Activated T-cell treated with anti-CD3 and anti-CD28 coated beads, Interleukin-2, amount 50 U/mL, for 72 hours (primary cell): ENCODE data around the gene ARL16. TPM values are rescaled to one million over a fixed set of nuclear protein-coding genes. Genes with fewer than 3 reads are reported as not detected.

Experiments
- ATAC-seq, 2 donors: fragments of 150-1000 bp; cut with Tn5 transposase; replicated peaks in 1 of 2; 2 replicates each; pipeline ENCODE4 v1.10.0; 2021; ENCODE audit warnings: moderate library complexity in 2 of 2, mild to moderate bottlenecking in 1 of 2
- DNase-seq, 2 donors: peaks; one replicate each; pipeline ENCODE4 v3.0.0; 2021 to 2022; ENCODE audit warnings: mixed read lengths in 1 of 2
- H3K27ac Mint-ChIP-seq: one replicate; pipeline ENCODE4 v1.8.0; 2022; ENCODE audit warnings: mild to moderate bottlenecking, moderate library complexity, mixed read lengths
- H3K27me3 Mint-ChIP-seq: one replicate; pipeline ENCODE4 v1.8.0; 2022; ENCODE audit warnings: low read depth, mixed read lengths
- H3K36me3 Mint-ChIP-seq, 2 donors: one replicate each; pipeline ENCODE4 v1.8.0; 2022; ENCODE audit warnings: mixed read lengths in 2 of 2, mild to moderate bottlenecking in 1 of 2; ENCODE audit not compliant: insufficient read depth in 2 of 2
- H3K4me1 Mint-ChIP-seq: one replicate; pipeline ENCODE4 v1.8.0; 2022; ENCODE audit warnings: low read depth, mixed read lengths
- H3K4me3 Mint-ChIP-seq, 2 donors: one replicate each; pipeline ENCODE4 v1.8.0; 2022; ENCODE audit warnings: mild to moderate bottlenecking in 2 of 2, mixed read lengths in 2 of 2, moderate library complexity in 2 of 2
- H3K9me3 Mint-ChIP-seq, 2 donors: one replicate each; pipeline ENCODE4 v1.8.0; 2022; ENCODE audit warnings: mixed read lengths in 2 of 2
- total RNA-seq, 2 donors: library from RNA; stranded (reverse); gene quantifications; one replicate each; pipeline ENCODE4 v1.2.3, GENCODE V29; 2022

The ARL16 gene
- total RNA-seq, 2 donors from 2014 or later: 33.0 to 45.3 TPM

- ATAC-seq: no peak
- no peaks in the 10 kb centered on the region for H3K9me3 Mint-ChIP-seq
- H3K36me3 Mint-ChIP-seq: peaks cover 0 to 1% of the 10 kb centered on the region in 2 donors
- no peak overlapping the region for H3K27ac Mint-ChIP-seq
- no peak for DNase-seq
- no peaks in the 10 kb centered on the region for H3K27me3 Mint-ChIP-seq
- H3K4me3 Mint-ChIP-seq: no peak overlapping the region
- peaks cover 20% of the 10 kb centered on the region for H3K4me1 Mint-ChIP-seq
These were observed 32.5 kb upstream of the ARL16 start for GRCh38 chr17:81715872-81716673.

DNA sequence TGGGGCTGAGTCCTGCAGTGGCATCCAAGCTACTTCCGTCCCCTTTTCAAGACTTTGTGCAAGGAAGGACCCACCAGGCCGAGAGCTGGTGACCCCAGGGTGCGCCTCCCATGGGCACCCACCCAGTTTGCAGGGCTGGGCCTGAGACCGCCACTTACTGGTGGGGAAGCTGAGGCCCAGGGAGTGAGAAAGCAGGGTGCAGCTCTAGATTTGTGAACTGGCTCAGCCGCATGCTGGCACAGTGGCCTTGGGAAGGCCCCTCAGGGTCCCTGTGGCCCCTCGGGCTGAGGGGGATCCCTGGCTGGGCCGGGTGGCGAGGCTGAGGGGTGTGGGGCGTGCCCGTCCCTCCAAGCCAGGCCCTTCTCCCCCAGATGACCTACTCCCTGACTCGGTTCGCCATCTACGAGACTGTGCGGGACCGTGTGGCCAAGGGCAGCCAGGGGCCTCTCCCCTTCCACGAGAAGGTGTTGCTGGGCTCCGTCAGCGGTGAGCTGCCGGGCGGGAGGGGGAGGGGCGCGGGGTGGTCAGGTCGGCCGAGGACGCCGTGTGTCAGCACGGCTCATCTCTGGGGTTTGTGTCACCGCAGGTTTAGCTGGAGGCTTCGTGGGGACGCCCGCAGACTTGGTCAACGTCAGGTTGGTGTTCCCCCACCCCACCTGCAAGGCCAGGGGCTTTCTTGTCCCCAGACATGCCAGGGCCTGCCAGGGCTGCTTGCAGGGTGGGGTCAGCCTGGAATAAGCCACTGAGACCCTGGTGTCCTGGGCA is 31.7 kb upstream of the ARL16 start:
- H3K4me1 Mint-ChIP-seq: peaks cover 28% of the 10 kb centered on the region
- no peak for DNase-seq
- no peak overlapping the region for H3K4me3 Mint-ChIP-seq
- no peak for ATAC-seq
- H3K9me3 Mint-ChIP-seq: no peaks in the 10 kb centered on the region
- no peaks in the 10 kb centered on the region for H3K36me3 Mint-ChIP-seq
- no peak overlapping the region for H3K27ac Mint-ChIP-seq
- H3K27me3 Mint-ChIP-seq: no peaks in the 10 kb centered on the region

DNA sequence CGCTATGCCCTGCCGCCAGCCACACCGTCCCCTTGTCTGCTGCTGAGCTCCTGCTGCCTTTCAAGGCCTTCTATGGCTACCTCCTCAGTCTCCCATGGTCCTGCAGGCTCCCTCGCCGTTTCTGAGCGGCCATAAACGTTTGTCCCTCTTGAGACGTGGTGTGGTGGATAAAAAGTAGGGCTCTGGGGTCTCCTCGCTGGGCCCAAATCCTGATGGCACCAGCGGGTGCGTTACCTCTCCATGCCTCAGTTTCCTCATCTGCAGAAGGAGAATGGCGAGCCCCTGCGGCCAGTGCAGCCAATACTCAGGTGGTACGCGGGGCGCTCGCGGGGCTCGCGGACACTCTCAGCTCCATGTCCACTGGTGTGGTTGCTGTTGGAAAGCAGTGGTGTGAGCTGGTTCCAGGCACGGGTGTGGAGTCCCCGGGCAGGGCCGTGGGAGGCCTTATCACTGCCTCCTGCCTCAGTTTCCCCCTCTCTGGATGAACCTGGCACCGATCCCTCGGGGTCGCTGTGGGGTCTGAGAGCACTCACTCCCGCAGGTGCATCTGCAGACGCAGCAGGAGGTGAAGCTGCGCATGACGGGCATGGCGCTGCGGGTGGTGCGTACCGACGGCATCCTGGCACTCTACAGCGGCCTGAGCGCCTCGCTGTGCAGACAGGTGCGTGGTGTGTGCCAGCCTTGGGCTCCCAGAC is 31.0 kb upstream of the ARL16 start:
- no peak for ATAC-seq
- H3K27ac Mint-ChIP-seq: no peak overlapping the region
- no peak for DNase-seq
- H3K4me3 Mint-ChIP-seq: no peak overlapping the region
- no peaks in the 10 kb centered on the region for H3K9me3 Mint-ChIP-seq
- H3K36me3 Mint-ChIP-seq: no peaks in the 10 kb centered on the region
- no peaks in the 10 kb centered on the region for H3K27me3 Mint-ChIP-seq
- H3K4me1 Mint-ChIP-seq: peaks cover 34% of the 10 kb centered on the region

DNA sequence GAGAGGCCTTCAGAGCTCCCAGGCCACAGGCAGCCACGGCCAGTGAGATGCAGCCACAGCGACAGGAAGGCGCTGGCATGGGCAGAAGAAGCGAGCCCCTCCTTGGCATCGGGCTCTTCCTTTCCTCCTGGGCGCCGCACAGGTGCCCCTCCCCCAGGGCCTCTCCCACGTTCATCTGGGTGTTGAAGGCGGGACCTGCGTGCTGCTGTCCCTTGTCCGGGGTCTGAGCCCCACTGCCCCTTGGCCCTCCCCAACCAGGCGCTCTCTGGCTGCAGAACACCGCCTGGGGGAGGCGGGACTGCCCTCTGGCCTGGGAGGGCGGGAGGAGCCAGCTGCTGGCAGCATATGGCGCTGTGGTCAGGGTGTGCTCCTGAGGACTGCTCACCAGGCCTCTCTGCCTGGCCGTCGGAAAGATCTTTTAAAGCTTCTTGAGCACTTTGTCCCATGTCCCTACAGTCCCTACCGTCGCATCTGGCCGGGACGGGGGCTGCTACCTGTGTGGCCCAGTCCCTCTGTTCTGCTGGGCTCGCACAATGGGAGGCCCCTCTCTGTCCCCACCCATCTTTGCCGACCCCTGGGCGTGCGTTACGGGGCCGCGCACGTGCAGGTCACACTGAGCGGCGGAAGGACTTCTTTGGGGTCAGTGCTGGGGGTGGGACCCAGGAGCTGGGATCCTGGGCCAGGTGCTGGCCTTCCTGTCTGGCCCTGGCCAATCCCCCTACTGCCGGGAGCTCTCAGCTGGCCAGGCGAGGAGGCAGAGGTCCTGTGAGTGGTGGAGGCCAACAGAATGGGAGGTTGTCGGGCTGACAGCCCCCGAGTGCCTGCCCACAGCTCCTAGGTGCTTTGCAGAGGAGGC is 30.2 kb upstream of the ARL16 start:
- peak overlapping the region; percentile 93 for H3K4me3 Mint-ChIP-seq
- H3K27ac Mint-ChIP-seq: no peak overlapping the region
- H3K36me3 Mint-ChIP-seq: no peaks in the 10 kb centered on the region
- peaks cover 34% of the 10 kb centered on the region for H3K4me1 Mint-ChIP-seq
- H3K9me3 Mint-ChIP-seq: no peaks in the 10 kb centered on the region
- DNase-seq (no peak), ATAC-seq (no peak)
- no peaks in the 10 kb centered on the region for H3K27me3 Mint-ChIP-seq

GRCh38 chr17:81713004-81713555 is 29.5 kb upstream of the ARL16 start:
- Mint-ChIP-seq H3K36me3 (no peaks in the 10 kb centered on the region), H3K27ac (peak overlapping the region; percentile 51), H3K4me1 (peaks cover 34% of the 10 kb centered on the region), H3K9me3 (no peaks in the 10 kb centered on the region), H3K4me3 (peak overlapping the region; percentile 93), H3K27me3 (no peaks in the 10 kb centered on the region)
- ATAC-seq (no peak), DNase-seq (no peak)

- H3K27me3 Mint-ChIP-seq: no peaks in the 10 kb centered on the region
- H3K4me1 Mint-ChIP-seq: peaks cover 34% of the 10 kb centered on the region
- H3K27ac Mint-ChIP-seq: peak overlapping the region; percentile 51
- peak in 1 of 2 donors; percentile 14 for ATAC-seq
- DNase-seq: no peak
- no peaks in the 10 kb centered on the region for H3K9me3 Mint-ChIP-seq
- H3K36me3 Mint-ChIP-seq: no peaks in the 10 kb centered on the region
- H3K4me3 Mint-ChIP-seq: peak overlapping the region; percentile 93
These were observed 28.9 kb upstream of the ARL16 start for GRCh38 chr17:81712468-81713003.

DNA sequence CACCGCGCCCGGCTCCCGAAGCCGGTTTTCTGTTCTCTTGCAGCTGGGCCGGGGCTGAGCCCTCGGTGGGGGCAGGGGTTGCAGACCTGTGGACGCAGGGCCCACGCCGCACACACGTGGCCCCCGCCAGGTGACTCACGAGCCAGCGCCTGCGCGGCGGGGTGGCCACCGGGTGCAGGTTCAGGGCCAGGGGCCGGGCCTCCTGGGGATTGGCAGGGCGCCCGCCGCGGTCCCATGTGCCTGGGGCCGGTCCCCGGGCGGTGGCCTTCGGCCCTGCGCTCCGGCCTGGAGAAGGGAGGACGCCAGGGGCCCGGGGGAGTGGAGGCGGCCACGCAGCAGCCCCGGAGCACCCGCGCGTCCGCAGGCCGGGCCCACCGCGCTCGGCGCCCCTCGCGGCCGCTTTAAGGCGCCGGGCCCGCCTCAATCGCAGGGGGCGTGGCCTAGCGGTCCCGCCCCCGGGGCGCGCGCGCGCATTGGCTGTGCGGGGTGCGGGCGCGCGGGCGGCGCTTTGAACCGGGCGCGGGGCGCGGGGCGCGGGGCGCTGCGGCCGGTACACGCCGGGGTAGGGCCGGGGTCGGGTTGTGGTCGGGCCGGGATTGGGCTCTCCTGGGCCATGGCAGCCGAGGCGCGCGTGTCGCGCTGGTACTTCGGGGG is 28.3 kb upstream of the ARL16 start, which contains the start of gene SLC25A10:
TSS of gene SLC25A10 (plus strand) at position 471 of the 654 bp plus-strand sequence. CDS start at position 614, 143 bp downstream.
- peak within 1 kb of the TSS; percentile 93 for H3K4me3 Mint-ChIP-seq
- ATAC-seq (peak; percentile 92 to 93), DNase-seq (peak; percentile 89)
- peaks cover 34% of the 10 kb centered on the region for H3K4me1 Mint-ChIP-seq
- H3K27me3 Mint-ChIP-seq: no peaks in the 10 kb centered on the region
- no peaks in the 10 kb centered on the region for H3K9me3 Mint-ChIP-seq
- peak within 1 kb of the TSS; percentile 51 for H3K27ac Mint-ChIP-seq
- no peaks in the 10 kb centered on the region for H3K36me3 Mint-ChIP-seq

DNA sequence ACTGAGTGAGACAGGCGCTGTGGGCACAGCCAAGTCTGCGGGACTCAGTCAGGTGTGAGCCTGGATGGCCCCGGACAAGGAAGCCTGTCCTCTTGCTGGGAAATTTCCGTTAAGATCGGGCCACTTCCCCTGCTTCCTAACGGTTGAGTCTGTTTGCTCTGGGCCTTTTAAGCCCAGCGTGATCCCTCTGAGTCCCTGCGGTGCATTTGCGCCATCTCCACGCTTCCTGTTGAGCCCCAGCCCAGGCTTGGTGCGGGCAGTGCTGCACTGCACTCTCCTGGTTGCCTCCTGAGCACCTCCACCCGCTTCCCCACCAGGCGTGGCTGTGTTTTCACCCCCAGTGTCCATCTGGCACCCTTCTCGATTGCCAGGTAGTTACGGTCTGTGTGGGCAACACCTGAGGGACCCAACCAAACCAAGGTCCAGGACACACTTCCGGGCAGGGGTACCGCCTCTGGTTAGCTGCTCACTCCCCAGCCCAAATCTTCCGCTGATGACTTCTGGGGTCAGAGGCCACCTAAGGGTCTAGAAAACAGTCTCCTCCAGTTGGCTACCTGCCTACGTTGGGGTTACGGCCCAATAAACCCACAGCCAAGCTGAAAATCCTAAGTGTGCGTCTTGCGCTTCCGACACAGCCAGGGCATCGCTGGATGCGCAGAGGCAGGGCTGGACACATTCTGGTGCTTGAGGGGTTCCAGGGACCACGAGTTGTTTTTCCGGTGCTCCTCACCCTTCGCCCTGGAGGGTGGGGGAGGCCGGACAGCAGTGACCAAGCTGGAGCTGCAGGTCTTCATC is 27.1 kb upstream of the ARL16 start:
- ATAC-seq (no peak), DNase-seq (peak in 1 of 2 donors; percentile 28)
- Mint-ChIP-seq H3K4me3 (peak overlapping the region; percentile 83 to 87), H3K4me1 (peaks cover 46% of the 10 kb centered on the region), H3K27ac (peak overlapping the region; percentile 68), H3K36me3 (peaks cover 0 to 3% of the 10 kb centered on the region in 2 donors), H3K27me3 (no peaks in the 10 kb centered on the region), H3K9me3 (no peaks in the 10 kb centered on the region)

GRCh38 chr17:81708739-81709185 is 25.2 kb upstream of the ARL16 start:
- Mint-ChIP-seq H3K27ac (no peak overlapping the region), H3K4me1 (peaks cover 59% of the 10 kb centered on the region), H3K9me3 (no peaks in the 10 kb centered on the region), H3K27me3 (no peaks in the 10 kb centered on the region), H3K4me3 (no peak overlapping the region), H3K36me3 (peaks cover 1 to 11% of the 10 kb centered on the region in 2 donors)
- DNase-seq (no peak), ATAC-seq (no peak)

- ATAC-seq (no peak), DNase-seq (no peak)
- no peaks in the 10 kb centered on the region for H3K9me3 Mint-ChIP-seq
- no peaks in the 10 kb centered on the region for H3K27me3 Mint-ChIP-seq
- H3K36me3 Mint-ChIP-seq: peaks cover 1 to 11% of the 10 kb centered on the region in 2 donors
- H3K4me1 Mint-ChIP-seq: peaks cover 51% of the 10 kb centered on the region
- no peak overlapping the region for H3K4me3 Mint-ChIP-seq
- no peak overlapping the region for H3K27ac Mint-ChIP-seq
These were observed 24.4 kb upstream of the ARL16 start for GRCh38 chr17:81707725-81708646.
